ENCODE measurements around the gene PDLIM1.

The PDLIM1 gene

DNA sequence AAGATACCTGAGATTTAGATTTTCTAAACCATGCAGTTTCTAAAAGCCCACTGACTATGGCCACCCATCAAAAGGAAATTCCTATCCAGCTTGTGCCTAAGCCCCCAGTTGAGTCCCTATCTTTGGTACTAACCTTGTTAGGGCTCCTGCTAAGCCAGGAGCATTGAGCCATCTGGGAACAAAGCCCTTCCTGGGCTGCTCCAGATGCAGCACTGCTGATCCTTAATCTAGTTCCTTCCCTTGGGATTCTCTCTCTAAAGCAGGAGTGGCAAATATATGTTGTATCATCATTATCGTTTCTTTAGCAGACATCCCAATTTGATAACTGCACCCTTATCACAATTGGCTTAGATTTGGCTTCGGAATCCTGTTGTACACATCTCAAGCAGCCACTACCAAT, 24.7 kb upstream of the PDLIM1 start:
- DNase-seq (ENCODE audit: low read depth in 2 of 2), result no peak

DNA sequence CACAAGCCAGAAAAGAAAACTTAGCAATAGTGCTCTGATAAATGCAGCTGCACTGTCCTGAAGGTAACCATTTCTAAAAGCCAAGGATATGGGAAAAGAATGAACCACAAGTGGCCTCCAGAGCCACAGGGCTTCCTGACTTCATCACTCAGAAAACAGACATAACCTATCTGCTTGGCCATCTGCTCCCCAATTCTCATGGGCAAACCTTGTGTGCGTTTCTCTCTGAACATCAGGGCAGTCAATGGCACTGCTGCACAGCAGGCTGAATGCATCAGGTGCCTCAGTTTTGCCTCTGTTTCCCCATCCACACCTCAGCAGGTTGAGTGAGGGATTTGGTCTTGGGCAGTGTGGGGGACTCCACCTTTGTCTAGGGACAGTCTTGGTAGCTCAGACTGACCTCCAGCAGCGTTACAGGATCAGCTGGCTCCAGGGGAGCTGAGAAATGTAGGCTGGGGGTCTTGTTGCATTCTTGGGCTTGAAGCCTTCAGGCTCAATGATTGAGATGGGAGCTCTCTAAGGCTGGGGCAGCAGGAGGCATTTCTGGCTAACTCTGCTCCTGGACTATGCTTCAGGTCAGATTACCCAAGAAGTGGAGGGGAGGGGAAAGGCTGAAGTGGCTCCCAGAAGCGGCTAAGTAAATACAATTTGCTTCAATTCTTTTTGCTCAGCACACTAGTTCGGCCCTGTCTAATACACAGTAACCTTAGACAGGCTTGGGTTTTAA, 23.6 kb upstream of the PDLIM1 start:
- no peak for DNase-seq (ENCODE audit: low read depth in 2 of 2)

DNA sequence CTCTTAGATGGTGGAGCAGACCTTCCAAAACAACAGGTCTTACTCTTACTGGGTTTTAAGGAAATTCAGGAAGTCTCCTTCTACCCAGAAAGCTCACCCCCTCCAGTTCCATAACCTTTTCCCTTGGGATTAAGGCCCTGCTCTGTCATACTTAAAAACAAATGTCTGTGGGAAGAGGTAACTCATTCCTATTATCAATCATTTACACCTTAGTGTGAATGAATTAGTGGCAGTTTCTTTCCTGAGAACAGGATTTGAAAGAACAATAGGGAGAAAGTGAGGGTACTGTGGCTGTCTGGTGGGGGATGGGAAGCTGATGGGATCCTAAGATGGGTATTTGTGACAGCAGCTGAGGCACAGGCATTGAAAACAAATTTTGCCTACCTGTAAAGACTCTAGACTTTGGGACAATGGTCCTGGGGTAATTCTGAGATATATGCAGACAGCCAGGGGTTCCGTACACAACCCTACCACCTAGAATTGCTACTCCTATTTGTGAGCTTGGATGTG, 22.2 kb upstream of the PDLIM1 start:
- no peak for DNase-seq (ENCODE audit: low read depth in 2 of 2)

DNA sequence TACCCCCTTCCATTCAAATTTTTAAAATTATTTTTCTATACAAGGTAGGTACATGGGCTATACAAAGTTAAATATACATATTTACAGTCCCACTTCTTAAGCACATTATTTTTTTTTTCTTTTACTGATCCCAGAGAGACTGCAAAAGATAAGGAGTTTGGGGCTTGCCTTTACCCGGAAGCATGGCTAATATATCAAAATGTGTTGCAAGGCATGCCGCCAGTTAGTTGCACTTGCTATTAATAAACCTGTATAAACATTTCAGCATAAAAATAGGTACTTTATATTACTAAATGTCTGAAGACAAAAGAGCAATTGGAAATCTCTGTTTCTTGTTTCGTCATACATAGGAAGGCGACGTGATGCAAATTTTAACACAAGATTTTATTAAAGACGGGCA, 21.5 kb upstream of the PDLIM1 start:
- no peak for DNase-seq (ENCODE audit: low read depth in 2 of 2)

DNA sequence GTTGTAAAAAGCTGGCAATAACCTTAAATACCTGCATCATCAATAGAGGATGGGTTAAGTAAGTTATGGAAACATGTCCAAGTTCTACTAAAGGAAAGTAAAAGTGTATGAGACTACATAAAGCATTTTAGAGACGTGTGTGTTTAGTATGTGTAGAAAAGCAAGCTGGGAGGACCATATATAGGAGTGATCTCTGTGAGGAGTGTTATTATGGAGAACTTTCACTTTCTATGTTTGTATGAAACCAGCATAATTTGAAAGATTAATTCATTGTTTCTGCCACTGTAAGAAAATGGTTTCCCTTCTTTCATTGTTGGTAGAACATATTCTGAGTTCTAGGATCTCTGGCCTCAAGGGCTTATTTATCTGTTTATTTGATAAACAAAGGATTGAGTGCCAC, 19.2 kb upstream of the PDLIM1 start:
- no peak for DNase-seq (ENCODE audit: low read depth in 2 of 2)

DNA sequence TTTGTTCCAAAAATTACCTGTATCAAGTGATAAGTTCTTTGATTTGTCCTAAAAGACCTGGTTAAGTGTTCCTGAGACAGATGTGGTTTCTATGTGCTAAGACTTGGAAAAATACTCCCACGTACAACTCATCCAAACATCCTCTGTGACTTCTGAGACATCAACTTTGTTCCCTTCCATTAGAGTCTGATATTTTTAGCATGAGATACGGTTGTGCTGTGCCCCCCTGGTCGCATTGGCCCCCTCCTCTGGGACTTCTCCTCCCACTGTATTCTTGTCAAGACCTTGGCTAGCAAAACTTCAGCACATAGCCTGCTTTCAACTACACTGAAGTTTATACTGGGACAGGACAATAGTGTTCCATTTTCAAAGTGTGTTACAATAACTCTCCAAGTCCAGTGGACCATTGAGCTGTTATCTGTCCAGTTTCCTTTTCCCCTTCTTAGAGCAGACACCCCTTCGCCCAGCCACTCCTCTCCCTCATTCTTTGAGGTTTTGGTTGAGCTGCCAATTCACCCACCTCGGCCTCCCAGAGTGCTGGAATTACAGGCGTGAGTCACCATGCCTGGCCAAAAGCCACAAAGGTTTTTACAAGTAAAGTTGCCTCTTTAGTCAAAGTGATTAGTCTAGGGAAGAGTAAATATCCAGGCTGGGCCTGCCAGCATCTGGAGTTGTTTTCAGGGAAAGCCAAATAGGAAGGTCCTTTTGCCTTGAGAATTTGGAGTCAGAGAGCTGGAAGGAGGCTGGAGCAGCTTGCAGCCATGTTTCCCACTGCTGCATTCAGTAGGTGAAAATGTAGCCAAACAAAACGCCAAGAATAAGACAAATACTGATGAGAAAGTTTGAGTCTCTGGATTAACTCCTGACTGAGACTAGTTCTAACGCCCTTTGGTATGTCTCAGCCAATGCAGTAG, 17.8 kb upstream of the PDLIM1 start:
- DNase-seq (ENCODE audit: low read depth in 2 of 2), result peak; percentile 99

DNA sequence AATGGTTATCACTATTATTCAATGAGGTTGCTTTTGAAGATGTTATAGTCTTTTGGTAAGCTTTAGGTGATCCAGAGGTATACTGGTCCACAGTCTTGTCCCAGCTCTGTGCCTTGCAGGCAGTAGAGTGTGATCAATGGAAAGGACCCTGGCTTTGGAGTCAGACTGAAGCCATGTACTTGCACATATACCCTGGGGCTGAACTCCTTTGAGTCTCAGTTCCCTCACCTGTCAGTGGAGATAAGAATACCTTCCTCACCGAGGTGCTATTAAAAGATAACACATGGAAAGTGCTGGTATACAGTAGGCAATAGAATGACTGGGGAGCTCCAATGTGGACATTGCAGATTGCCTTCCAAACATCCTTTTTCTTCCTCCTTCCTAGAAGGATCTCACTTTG, 16.0 kb upstream of the PDLIM1 start:
- no peak for DNase-seq (ENCODE audit: low read depth in 2 of 2)

DNA sequence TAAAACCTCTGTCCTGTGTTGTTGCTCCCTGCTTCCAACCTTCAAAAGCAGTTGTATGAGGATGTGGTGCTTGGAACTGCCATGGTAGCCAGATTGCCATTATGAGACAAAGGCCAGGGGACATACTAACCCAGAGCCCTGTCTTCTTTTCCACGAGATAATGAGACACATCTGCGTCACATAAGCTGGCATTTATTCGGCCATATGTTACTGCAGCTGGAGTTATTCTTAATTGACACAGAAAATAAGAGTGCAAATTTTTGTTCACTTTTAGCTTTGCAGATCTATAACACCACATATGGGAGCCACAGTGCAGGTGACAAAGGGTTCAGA, 15.5 kb upstream of the PDLIM1 start:
- DNase-seq (ENCODE audit: low read depth in 2 of 2), result no peak

DNA sequence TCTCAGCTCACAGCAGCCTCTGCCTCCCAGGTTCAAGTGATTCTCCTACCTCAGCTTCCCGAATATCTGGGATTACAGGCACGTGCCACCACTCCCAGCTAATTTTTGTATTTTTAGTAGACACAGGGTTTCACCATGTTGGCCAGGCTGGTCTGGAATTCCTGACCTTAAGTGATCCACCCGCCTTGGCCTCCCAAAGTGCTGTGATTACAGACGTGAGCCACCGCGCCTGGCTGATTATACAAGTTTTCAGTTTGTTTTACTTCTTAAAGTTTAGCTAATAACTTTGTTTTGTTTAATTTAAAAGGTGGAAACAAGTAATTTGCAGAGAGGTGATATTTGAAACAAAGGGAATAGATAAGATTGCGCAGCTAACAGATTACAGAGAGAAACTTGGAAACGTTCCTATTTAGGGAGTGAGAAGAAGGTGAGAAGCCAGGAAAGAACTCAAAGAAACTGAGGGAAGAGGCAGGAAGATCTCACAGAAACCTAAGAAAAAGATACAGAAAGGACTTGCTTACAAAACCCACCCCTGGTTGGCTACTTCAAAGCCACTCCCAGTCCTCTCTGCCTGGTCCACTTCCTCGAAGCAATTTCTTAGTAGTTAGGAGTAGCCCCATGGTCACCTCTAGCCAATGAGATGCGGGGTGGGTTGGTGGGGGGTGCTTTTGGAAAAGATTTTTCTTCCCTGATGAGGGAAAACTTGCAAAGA, 15.0 kb upstream of the PDLIM1 start:
- no peak for DNase-seq (ENCODE audit: low read depth in 2 of 2)

DNA sequence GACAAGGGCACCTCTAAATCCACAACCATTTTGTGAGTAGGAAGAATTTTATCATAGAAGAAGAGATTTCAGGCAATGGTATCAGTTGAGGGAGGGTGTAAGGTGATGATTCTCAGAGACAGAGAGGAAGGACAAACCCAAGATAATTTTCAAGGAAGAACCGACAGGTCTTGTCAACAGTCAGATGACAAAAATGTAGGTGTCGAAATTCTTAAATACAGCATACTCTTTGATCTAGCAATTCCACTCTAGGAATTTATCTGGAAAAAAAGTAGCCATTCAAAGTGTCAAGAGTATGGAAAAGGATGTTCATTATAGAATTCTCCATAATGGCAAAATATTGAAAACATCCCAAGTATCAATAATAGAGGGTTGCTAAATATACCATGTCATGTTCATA, 14.2 kb upstream of the PDLIM1 start:
- no peak for DNase-seq (ENCODE audit: low read depth in 2 of 2)

DNA sequence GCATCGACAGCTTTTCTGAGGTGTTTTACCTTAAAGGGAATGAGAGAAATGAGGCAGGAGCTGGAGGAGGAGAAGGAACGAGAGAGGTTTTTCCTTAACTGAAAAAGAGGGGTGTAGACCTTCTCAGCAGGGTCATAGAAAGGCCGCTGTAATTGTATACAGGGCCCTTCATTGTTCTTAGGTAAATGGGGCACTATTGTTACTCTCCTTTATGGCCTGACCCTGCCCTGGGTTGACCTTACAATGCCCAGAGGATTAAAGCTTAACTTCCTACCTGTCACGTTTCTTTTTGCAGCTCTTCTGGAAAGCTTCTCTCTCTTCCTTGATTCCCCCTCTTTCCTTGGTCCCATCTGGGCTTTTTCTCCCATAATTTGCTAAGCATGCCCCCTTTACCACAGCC, 13.7 kb upstream of the PDLIM1 start:
- DNase-seq (ENCODE audit: low read depth in 2 of 2), result no peak

DNA sequence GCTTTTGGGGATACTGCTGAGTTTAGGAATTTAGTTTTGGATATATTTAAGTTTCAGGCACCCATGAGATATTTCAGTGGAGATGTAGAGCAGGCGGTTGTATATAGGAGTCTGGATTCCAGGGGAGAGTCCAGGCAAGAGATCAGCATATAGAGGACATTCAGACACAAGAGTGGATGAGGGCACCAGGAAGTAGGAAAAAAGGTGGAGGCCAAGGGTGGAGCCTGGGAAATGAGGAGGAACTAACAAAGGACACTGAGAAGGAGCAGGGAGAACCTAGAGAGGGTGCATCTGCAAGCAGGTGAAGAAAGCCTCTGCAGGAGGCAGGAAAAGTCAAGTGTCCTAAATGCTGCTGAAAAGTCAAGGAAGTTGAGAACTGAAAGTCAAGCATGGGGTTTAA, 13.1 kb upstream of the PDLIM1 start:
- no peak for DNase-seq (ENCODE audit: low read depth in 2 of 2)

DNA sequence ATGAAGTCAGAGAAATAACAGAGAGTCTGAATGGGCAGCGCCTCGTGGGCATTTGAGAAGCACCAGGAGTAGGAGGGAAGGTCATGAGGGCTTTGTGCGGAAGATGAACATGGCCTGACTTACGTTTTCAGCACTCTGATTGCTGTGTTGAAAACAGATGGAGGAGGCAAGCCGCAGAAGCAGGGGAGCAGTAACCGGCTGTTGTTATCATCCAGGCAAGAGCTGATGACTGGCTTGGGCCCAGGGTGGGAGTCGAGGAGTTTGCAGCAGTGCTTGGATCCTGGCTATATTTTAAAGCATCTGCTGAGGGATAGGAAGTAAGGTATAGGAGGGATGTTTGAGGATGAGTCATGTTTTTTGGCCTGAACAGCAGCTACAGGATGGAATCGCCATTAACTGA, 12.7 kb upstream of the PDLIM1 start:
- DNase-seq (ENCODE audit: low read depth in 2 of 2), result peak; percentile 53 to 61

DNA sequence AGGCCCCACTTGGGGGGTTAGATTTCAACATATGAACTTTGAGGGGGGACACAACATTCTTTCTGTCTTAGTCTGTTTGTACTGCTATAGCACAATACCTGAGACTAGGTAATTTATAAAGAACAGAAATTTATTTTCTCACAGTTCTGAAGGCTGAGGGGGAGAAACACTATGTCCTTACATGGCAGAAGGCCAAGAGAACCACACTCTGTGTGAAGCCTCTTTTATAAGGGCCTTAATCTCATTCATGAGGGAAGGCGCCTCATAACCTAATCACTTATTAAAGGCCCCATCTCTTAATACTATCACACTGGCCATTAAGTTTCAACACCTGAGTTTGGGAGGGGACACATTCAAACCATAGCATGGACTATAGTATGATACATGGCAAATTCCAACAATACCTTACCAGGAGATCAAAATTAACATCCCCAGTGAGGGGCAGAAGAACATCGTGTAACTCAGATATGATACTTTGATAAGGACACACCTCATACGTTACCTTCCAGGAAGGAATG, 9.3 kb upstream of the PDLIM1 start:
- DNase-seq (ENCODE audit: low read depth in 2 of 2), result no peak

DNA sequence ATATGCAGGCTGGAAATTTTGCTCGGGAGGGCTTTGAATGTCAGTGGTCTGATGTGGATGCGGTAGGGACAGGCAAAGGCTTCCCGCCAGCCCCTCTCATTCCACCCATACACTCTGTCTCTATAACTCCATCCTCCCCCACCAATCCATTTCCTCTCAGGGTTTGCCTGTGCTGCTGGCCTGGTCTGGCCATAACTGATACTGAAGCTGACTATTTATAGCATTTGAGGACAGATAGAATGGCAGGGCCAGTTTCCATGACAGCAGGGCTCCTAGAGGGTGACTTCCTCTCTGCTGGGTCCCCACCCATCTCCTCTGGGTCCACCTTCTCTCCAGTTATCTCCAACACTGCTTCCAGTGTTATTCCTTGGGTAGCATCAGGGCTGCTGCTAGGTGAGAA, 6.6 kb upstream of the PDLIM1 start:
- no peak for DNase-seq (ENCODE audit: low read depth in 2 of 2)

DNA sequence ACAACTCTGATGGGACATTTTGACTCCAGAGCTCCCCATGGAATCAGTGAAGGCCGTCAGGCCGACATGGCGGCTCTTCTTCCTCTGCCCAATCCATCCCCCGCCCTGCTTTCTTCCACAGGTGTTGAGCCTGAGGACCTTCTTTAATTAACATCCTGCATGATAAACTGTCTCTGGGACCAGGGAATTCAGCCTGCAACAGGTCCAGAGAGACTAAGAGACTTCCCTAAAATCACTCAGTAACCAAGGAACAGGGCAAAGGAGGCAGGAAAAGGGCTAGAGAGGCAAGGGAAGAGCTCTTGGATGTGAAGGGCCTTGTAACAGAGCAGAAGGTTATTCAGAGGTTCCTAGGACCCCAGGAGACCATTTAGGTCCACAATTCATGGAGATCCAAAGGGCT, 6.0 kb upstream of the PDLIM1 start:
- DNase-seq (ENCODE audit: low read depth in 2 of 2), result no peak

DNA sequence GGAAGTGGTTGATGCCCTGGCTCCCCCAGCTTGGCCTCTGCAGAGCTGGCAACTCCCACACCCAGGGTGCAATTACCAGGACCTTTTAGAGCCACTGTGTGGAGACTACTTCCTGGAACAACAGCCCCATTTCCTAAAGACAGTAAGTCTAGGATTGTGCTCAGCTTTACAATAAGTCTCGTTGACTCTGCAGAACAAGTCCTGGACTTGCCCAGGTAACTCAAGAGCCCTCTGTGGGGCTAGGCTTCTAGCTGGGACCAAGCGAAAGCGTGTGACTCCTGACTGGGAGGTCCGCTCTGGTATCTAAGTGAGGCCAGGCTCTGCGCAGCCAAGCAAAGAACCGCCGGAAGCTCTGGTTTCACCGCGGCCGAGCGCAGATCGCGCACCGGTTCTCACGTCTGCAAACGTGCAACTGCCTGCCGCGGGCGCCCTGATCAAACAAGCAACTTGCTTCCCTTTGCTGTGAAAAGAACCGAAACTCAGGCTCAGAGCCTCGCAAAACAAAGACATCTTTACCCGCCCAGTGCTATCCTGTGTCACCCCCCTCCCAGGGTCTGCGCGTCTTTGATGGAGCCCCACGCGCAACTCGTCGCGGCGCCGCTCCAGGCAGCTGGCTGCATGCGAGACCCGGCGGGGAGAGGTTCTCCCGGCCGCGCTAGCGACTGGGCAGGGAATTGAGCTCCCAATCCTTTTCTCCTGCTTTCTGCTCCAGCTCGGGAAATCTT, 4.4 kb upstream of the PDLIM1 start:
- no peak for DNase-seq (ENCODE audit: low read depth in 2 of 2)

DNA sequence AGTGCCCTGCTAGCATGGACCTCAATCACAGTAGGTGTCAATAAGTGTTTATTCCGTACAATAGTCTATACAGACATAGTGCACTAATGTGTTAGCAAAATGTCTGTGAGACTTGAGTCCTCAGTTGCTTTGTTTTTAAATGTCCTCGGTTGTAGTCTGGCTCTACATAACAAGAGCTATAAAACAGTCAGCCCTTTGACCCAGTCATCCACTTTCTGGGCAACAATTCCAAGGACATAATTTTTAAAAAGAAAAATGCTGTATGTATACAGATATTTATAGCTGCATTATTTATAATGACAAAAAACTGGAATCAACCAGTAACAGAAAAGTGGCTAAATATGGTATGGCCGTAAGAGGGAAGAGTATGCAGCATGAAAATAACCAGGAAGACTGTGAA, 2.8 kb upstream of the PDLIM1 start:
- no peak for DNase-seq (ENCODE audit: low read depth in 2 of 2)

DNA sequence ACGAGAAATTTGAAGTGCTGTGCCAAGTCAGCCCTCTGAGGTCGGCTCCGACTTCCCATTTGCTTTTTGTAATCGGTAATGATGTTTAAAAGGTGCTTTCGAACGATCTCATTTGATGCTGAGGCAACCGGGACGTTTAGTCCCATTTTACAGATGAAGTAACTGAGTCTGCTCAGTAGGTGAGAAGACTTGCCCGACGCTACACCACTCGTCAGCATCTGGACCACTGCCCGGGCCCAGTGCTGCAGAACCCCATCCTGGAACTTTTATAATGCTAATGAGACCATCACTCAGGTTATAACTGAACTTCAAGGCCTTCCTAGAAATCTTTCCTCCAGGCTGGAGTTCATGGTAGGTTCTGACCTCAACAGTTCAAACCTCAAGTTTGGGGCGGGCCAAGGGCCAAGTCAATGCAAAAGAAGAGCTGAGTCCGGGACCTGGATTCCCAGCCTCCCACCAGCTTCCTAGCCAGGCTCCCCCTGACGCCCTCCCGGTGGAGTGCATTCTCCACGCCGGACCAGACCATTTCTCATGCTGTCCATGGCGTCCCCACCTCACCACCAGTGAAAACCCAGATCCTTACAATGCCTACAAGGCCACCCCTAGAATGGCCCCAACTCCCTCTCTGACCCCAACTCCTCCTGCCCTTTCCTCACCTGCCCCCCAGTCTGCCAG, 699 bp upstream of the PDLIM1 start:
- DNase-seq (ENCODE audit: low read depth in 2 of 2), result no peak

DNA sequence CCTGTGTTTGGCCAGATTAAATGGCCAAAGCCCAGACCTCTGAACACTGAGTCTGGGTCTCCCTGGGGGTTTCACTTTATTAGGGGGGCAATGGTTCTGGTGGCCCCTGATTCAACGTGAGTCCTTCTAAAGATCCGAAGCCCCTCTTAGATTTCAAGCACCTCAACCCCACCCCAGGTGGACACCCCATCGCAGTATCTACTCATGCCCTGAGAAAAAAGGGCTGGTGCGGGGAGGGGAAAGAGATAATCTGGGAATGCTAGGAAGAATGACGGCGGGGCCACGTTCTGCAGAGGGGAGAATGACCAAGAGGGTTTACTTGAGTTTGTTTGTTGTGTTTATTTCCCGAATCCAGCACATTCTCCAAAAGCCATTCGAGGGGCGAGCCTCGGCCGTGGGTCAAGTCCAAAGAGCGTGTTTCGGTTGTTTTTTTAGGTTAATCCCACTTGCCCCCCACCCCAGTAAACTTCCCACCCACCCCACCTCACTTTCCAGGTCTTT, 832 bp downstream of the PDLIM1 start:
- no peak for DNase-seq (ENCODE audit: low read depth in 2 of 2)
